PC-9 (cell line): ENCODE measurements around the gene CXCR6. TPM values are rescaled to one million over a fixed set of nuclear protein-coding genes. Genes with fewer than 3 reads are reported as not detected.

Source experiments
- BruUV-seq: library from RNA; stranded (reverse); fragments of 400-500 nt; replicated peaks from 2 replicates; lab custom pipeline; 2021; lab: Mats Ljungman, UMichigan
- CTCF ChIA-PET: fragments of 300-600 bp; sonication (Branson Sonifier 250); formaldehyde crosslinking; loops from one replicate; lab custom pipeline; 2022; ENCODE audit warnings: antibody characterized with exemption; lab: Charles Lee
- POLR2A ChIA-PET: fragments of 300-600 bp; sonication (Branson Sonifier 250); formaldehyde crosslinking; loops from one replicate; lab custom pipeline; 2022; ENCODE audit warnings: antibody characterized with exemption; ENCODE audit not compliant: unreplicated experiment; lab: Charles Lee
- DNase-seq, 2 experiments: peaks; one replicate each; pipeline versions ENCODE4 v3.0.0 to v3.0.0-alpha.2; 2015 to 2022; ENCODE audit warnings: mixed read lengths in 1 of 2
- H2AFZ ChIP-seq: fragments of 200-600 bp; sonication (generic); 2 replicates; pipeline ENCODE4 v1.8.1; 2017; ENCODE audit warnings: antibody characterized with exemption
- H3F3A ChIP-seq: fragments of 200-600 bp; sonication (generic); 2 replicates; pipeline ENCODE4 v1.8.1; 2017; ENCODE audit warnings: antibody characterized with exemption, mild to moderate bottlenecking, low read depth; ENCODE audit not compliant: insufficient read depth
- H3K27ac ChIP-seq: fragments of 200-600 bp; sonication (generic); 2 replicates; pipeline ENCODE4 v1.6.1; 2016; ENCODE audit warnings: mixed run types
- H3K27me3 ChIP-seq: fragments of 200-600 bp; sonication (generic); 2 replicates; pipeline ENCODE4 v1.6.1; 2016; ENCODE audit warnings: low read depth, mixed run types; ENCODE audit not compliant: insufficient read depth
- H3K36me3 ChIP-seq: fragments of 200-600 bp; sonication (generic); 2 replicates; pipeline ENCODE4 v1.6.1; 2016; ENCODE audit warnings: low read depth, mixed run types
- H3K4me1 ChIP-seq: fragments of 200-600 bp; sonication (generic); replicated peaks from 2 replicates; pipeline ENCODE4 v1.6.1; 2016; ENCODE audit warnings: mixed run types; ENCODE audit not compliant: insufficient read depth
- H3K4me2 ChIP-seq: fragments of 200-600 bp; sonication (generic); 2 replicates; pipeline ENCODE4 v1.6.1; 2017; ENCODE audit warnings: mixed run types
- H3K4me3 ChIP-seq: fragments of 200-600 bp; sonication (generic); 2 replicates; pipeline ENCODE4 v1.6.1; 2016; ENCODE audit warnings: mixed run types
- H3K79me2 ChIP-seq: fragments of 200-600 bp; sonication (generic); 2 replicates; pipeline ENCODE4 v1.6.1; 2017; ENCODE audit warnings: low read depth, mixed run types
- H3K9me2 ChIP-seq: fragments of 200-600 bp; sonication (generic); 2 replicates; pipeline ENCODE4 v1.8.1; 2017; ENCODE audit warnings: mild to moderate bottlenecking; ENCODE audit not compliant: insufficient read depth
- H3K9me3 ChIP-seq: fragments of 200-600 bp; sonication (generic); 2 replicates; pipeline ENCODE4 v1.8.1; 2016; ENCODE audit warnings: low read depth; ENCODE audit not compliant: insufficient read depth
- H4K20me1 ChIP-seq: fragments of 200-600 bp; sonication (generic); 2 replicates; pipeline ENCODE4 v1.8.1; 2017; ENCODE audit not compliant: insufficient read depth
- EZH2 ChIP-seq: fragments of 200-600 bp; sonication (generic); IDR thresholded peaks from 2 replicates; pipeline ENCODE4 v1.8.0; 2017; ENCODE audit warnings: antibody characterized with exemption, low read depth
- intact Hi-C: fragments of 100-400 bp; cut with micrococcal nuclease; formaldehyde crosslinking; loops from one replicate; pipeline ENCODE4 v1.10.0; 2022; ENCODE audit not compliant: unreplicated experiment
- total RNA-seq: library from RNA; stranded (reverse); gene quantifications from 2 replicates; pipeline ENCODE4 v1.2.3, GENCODE V29; 2021
- TF ChIP-seq, protein P1 (sequence below): fragments of 200-600 bp; sonication (generic); conservative IDR thresholded peaks from 2 replicates; pipeline ENCODE4 v1.6.1; 2017; ENCODE audit warnings: mixed run types, antibody characterized with exemption, mild to moderate bottlenecking, moderate library complexity

The CXCR6 gene
- total RNA-seq, 1 experiment from 2014 or later, result 0.74 TPM

DNA sequence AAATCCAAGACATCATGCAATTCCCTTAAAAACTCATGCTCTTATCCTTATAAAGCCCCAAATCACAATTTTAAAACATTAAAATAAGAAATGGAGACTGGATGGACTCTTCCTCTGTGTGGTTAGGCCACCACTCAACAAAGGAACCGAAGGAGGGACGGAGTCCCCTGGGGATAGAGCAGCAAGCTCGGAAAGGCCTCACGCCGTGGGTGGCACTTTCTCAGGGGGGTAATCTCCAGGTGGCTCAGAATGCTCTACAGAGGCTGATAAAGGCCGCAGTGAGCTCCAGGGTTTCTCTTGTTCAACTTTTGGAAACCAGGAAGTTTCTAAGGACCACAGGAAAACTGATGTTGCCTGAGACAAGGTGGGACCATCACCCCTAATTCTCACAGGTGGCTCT lies 33.7 kb upstream of the CXCR6 start:
- TF ChIP-seq EZH2, result no peak
- TF ChIP-seq, protein P1, sequence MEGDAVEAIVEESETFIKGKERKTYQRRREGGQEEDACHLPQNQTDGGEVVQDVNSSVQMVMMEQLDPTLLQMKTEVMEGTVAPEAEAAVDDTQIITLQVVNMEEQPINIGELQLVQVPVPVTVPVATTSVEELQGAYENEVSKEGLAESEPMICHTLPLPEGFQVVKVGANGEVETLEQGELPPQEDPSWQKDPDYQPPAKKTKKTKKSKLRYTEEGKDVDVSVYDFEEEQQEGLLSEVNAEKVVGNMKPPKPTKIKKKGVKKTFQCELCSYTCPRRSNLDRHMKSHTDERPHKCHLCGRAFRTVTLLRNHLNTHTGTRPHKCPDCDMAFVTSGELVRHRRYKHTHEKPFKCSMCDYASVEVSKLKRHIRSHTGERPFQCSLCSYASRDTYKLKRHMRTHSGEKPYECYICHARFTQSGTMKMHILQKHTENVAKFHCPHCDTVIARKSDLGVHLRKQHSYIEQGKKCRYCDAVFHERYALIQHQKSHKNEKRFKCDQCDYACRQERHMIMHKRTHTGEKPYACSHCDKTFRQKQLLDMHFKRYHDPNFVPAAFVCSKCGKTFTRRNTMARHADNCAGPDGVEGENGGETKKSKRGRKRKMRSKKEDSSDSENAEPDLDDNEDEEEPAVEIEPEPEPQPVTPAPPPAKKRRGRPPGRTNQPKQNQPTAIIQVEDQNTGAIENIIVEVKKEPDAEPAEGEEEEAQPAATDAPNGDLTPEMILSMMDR, result no peak
- Histone ChIP-seq H3K4me2 (no peak overlapping the region), H3K9me3 (no peaks in the 10 kb centered on the region), H3K4me3 (no peak overlapping the region), H3K36me3 (no peaks in the 10 kb centered on the region), H3K27ac (no peak overlapping the region), H3K9me2 (no peaks in the 10 kb centered on the region), H4K20me1 (no peaks in the 10 kb centered on the region), H3K79me2 (no peaks in the 10 kb centered on the region), H3F3A (no peaks in the 10 kb centered on the region), H3K4me1 (no peaks in the 10 kb centered on the region), H2AFZ (no peak overlapping the region), H3K27me3 (no peaks in the 10 kb centered on the region)
- DNase-seq, result no peak
- BruUV-seq, result no TSS peak
- intact Hi-C loops, result loop anchor here (5.0 kb wide), 1 partner anchor 147 kb away; no protein-coding TSS in a partner anchor
- ChIA-PET POLR2A (no interaction called here), CTCF (no interaction called here)

DNA sequence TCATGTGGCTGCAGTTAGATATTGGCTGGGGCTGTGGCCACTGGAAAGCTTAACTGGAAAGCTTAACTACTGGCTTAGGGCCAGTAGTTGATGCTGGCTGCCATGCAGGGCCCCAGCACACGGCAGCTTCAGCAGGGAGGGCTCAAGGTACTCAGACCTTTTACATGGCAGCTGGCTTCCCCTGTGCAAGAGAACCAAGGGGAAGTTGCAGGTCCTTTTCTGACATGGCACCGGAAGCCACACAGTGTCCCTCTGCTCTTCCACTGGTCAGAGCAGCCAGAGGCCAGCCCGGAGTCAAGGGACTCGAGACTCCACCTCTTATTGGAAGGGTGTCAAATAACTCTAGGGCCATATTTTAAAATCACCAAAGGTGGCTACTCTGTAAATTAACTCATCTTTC lies 32.4 kb upstream of the CXCR6 start:
- no peaks in the 10 kb centered on the region for H4K20me1 ChIP-seq
- ChIA-PET CTCF (no interaction called here), POLR2A (no interaction called here)
- no TSS peak for BruUV-seq
- no peak overlapping the region for H3K27ac ChIP-seq
- H3K4me3 ChIP-seq, result no peak overlapping the region
- H3K4me2 ChIP-seq, result no peak overlapping the region
- no peaks in the 10 kb centered on the region for H3K27me3 ChIP-seq
- H3K36me3 ChIP-seq, result no peaks in the 10 kb centered on the region
- no peak for TF ChIP-seq EZH2
- TF ChIP-seq, protein P1, result no peak
- H2AFZ ChIP-seq, result no peak overlapping the region
- no peaks in the 10 kb centered on the region for H3F3A ChIP-seq
- no peaks in the 10 kb centered on the region for H3K9me2 ChIP-seq
- no peak for DNase-seq
- H3K9me3 ChIP-seq, result no peaks in the 10 kb centered on the region
- H3K79me2 ChIP-seq, result no peaks in the 10 kb centered on the region
- H3K4me1 ChIP-seq, result peaks cover 7% of the 10 kb centered on the region
- intact Hi-C loops, result no loop called here

DNA sequence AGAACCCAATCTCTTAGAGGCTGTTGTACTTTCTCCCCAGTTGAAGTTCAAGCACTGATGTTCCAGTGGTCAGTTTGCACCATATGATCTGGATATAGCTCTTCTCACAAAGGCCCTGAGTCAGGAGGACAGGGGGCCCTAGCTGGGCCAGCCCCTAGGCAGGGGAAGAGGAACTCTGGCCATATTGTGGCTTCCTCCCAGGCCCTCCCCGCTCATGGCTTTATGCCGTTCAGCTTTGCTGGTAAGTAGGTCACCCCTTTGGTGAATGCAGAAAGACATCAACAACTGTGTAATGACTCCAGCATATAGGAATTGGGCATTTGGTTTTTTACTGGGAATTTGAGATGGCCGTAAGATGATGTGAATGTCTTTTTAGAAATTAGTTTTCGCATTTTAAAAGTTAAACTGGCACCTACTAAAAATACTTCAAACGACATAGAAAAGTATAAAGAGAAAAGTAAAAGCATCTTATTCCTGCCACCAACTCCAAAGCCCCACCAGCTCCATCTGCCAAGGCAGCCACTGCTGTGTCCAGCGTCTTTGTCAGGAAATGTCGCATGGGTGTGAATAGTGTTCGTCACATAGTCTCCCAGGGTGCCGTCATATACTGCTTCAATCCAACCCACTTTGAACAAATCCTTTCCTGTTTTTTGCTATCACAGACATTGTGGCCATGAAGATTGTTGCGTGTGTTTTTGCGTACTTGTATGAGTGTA lies 31.6 kb upstream of the CXCR6 start:
- BruUV-seq, result no TSS peak
- TF ChIP-seq, protein P1, result no peak
- TF ChIP-seq EZH2, result no peak
- Histone ChIP-seq H3K9me2 (no peaks in the 10 kb centered on the region), H3K4me3 (no peak overlapping the region), H3K79me2 (no peaks in the 10 kb centered on the region), H3K4me2 (no peak overlapping the region), H3K9me3 (no peaks in the 10 kb centered on the region), H3K4me1 (peaks cover 7% of the 10 kb centered on the region), H2AFZ (no peak overlapping the region), H4K20me1 (no peaks in the 10 kb centered on the region), H3K27me3 (no peaks in the 10 kb centered on the region), H3K27ac (no peak overlapping the region), H3F3A (no peaks in the 10 kb centered on the region), H3K36me3 (no peaks in the 10 kb centered on the region)
- intact Hi-C loops, result no loop called here
- no peak for DNase-seq
- POLR2A ChIA-PET, result no interaction called here
- CTCF ChIA-PET, result no interaction called here
